ENCODE data around the gene AHNAK2.

DNA sequence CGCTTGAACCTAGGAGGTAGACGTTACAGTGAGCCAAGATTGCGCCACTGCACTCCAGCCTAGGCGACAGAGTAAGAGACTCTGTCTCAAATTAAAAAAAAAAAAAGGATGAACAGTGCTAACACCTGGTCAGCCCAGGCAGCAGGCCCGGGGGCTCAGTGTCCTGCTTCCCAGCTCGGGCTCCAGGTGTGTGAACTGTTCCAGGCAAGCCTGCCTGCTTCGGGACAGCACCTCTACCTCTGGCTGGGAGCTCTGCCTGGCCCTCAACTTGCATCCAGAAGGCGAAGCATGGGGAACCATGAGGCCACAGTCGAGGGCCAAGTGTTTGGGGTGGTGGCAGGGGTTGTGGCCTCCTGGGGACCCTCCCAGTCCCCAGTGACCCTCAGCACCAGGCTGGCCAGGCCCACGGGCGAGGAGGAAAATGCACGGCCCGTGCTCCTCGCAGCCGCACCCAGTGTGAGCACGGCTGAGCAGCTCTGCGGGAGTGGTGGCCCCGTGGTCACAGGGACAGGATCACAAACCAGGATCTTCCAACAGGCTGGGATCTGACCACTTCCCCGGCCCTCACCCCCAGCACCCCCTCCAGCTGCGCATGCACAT lies 27.3 kb upstream of the AHNAK2 start:
- TF ChIP-seq ZNF677 (tag by site-specific recombination; IDR thresholded peaks at IDR 0.05), result no peak
- TF ChIP-seq, protein P1, sequence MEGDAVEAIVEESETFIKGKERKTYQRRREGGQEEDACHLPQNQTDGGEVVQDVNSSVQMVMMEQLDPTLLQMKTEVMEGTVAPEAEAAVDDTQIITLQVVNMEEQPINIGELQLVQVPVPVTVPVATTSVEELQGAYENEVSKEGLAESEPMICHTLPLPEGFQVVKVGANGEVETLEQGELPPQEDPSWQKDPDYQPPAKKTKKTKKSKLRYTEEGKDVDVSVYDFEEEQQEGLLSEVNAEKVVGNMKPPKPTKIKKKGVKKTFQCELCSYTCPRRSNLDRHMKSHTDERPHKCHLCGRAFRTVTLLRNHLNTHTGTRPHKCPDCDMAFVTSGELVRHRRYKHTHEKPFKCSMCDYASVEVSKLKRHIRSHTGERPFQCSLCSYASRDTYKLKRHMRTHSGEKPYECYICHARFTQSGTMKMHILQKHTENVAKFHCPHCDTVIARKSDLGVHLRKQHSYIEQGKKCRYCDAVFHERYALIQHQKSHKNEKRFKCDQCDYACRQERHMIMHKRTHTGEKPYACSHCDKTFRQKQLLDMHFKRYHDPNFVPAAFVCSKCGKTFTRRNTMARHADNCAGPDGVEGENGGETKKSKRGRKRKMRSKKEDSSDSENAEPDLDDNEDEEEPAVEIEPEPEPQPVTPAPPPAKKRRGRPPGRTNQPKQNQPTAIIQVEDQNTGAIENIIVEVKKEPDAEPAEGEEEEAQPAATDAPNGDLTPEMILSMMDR (tag by site-specific recombination; IDR thresholded peaks at IDR 0.05), result no peak
- TF ChIP-seq ZNF10 (tag by site-specific recombination; IDR thresholded peaks at IDR 0.05), result no peak
- TF ChIP-seq ZNF768 (tag by site-specific recombination; IDR thresholded peaks at IDR 0.05), result no peak
- no peak for TF ChIP-seq ZNF302 (tag by site-specific recombination; IDR thresholded peaks at IDR 0.05; ENCODE audit: low read depth)

Measured in HEK293 (cell line).